Spleen (tissue), 11 donors: ENCODE results near the gene SLC25A41. TPM values are rescaled to one million over a fixed set of nuclear protein-coding genes. Genes with fewer than 3 reads are reported as not detected.

Experiments used
- DNase-seq: peaks from one replicate; pipeline ENCODE4 v3.0.0-alpha.2; 2020
- H3K27ac ChIP-seq, 8 donors: fragments of 200-600 bp; sonication (generic) in 7 of 8; 1 replicate in 4 of 8; 2 replicates in 4 of 8; pipeline versions ENCODE4 v1.5.0 to v1.8.0; 2016 to 2021; ENCODE audit warnings: inconsistent platforms in 4 of 8, mild to moderate bottlenecking in 4 of 8, moderate library complexity in 1 of 8
- H3K27me3 ChIP-seq, 7 donors: fragments of 200-600 bp; sonication (generic) in 6 of 7; replicated peaks in 1 of 7; 1 replicate in 4 of 7; 2 replicates in 3 of 7; pipeline versions ENCODE4 v1.5.0 to v1.8.0; 2016 to 2021; ENCODE audit warnings: inconsistent platforms in 3 of 7, mild to moderate bottlenecking in 1 of 7
- H3K36me3 ChIP-seq, 6 donors: fragments of 200-600 bp; sonication (generic) in 5 of 6; 1 replicate in 4 of 6; 2 replicates in 2 of 6; pipeline versions ENCODE4 v1.5.0 to v1.8.0; 2016 to 2021; ENCODE audit warnings: inconsistent platforms in 2 of 6
- H3K4me1 ChIP-seq, 6 donors: fragments of 200-600 bp; sonication (generic) in 5 of 6; 1 replicate in 3 of 6; 2 replicates in 3 of 6; pipeline versions ENCODE4 v1.5.0 to v1.8.0; 2016 to 2021; ENCODE audit warnings: inconsistent platforms in 3 of 6
- H3K4me3 ChIP-seq, 8 donors: fragments of 200-600 bp; sonication (generic) in 7 of 8; 1 replicate in 4 of 8; 2 replicates in 4 of 8; pipeline versions ENCODE4 v1.5.0 to v1.8.0; 2016 to 2021; ENCODE audit warnings: inconsistent platforms in 4 of 8, mild to moderate bottlenecking in 4 of 8, moderate library complexity in 2 of 8
- H3K9me3 ChIP-seq, 8 donors: fragments of 200-600 bp; sonication (generic) in 7 of 8; 1 replicate in 4 of 8; 2 replicates in 4 of 8; pipeline versions ENCODE4 v1.5.0 to v1.8.0; 2016 to 2021; ENCODE audit warnings: inconsistent platforms in 4 of 8
- CTCF ChIP-seq, 11 experiments: fragments of 200-600 bp in 7 of 11; fragments of 450-650 bp in 4 of 11; sonication (generic) in 4 of 11; IDR thresholded peaks in 8 of 11; conservative IDR thresholded peaks in 3 of 11; 1 replicate in 7 of 11; 2 replicates in 4 of 11; pipeline versions ENCODE4 v1.4.0 to v1.8.0; 2016 to 2021; ENCODE audit warnings: antibody characterized with exemption in 11 of 11, inconsistent platforms in 4 of 11, mild to moderate bottlenecking in 1 of 11
- POLR2A ChIP-seq, 3 donors: fragments of 450-650 bp; IDR thresholded peaks; one replicate each; pipeline ENCODE4 v1.5.1; 2017; ENCODE audit warnings: antibody characterized with exemption in 3 of 3, mild to moderate bottlenecking in 1 of 3
- POLR2AphosphoS5 ChIP-seq, 3 donors: sonication (generic); formaldehyde crosslinking; IDR thresholded peaks; one replicate each; pipeline ENCODE4 v1.5.1; 2017; ENCODE audit warnings: antibody characterized with exemption in 3 of 3
- WGBS, 5 donors: extraction: QIAGEN DNeasy Blood & Tissue Kit in 3 of 5; methylation state at CpG; one replicate each; pipeline versions ENCODE4 v1.1.5 to v1.1.7; 2013 to 2018; 5-methylcytosine and 5-hydroxymethylcytosine counted together
- intact Hi-C: fragments of 100-400 bp; cut with DNase I; formaldehyde crosslinking; loops from one replicate; pipeline ENCODE4 v1.15.0; 2023; ENCODE audit warnings: low total_unique reads
- polyA plus RNA-seq, 3 donors: library from polyadenylated mRNA; stranded (reverse); fragments of 200-250 nt; gene quantifications; one replicate each; pipeline ENCODE4 v1.2.1, GENCODE V29; 2013
- total RNA-seq, 7 donors: library from RNA; depleted of rRNA in 3 of 7; stranded (reverse); fragments of >200 nt in 3 of 7; fragmentation: NEBNext Ultra II Directional in 4 of 7; extraction: Animal tissue kit (Norgen Biotek cat#: 25700) in 4 of 7; gene quantifications; one replicate each; pipeline versions ENCODE4 v1.1.0 to v1.2.1, GENCODE V29; 2016 to 2021
- donor health status: healthy with polysubstance abuse.
- donor health status: DM: no; HTN: no; CAD: no; lungs with moderate emphysema.
- donor health status: DM: no; HTN: no; CAD: no.
- donor health status: Bipolar disorder and iron deficiency.
- donor health status: healthy.
- donor health status: DM: no; HTN: no; CAD: no.
- donor health status: DM: yes; HTN: yes; CAD: no.

The SLC25A41 gene
- total and polyA plus RNA-seq, 10 donors = 0.18 to 0.77 (median 0.46) TPM; not detected in 6

- 92 to 94% (median 93%) methylated on average over 39 to 47 of the region's 47 CpGs for WGBS, 5 donors
- H3K9me3 ChIP-seq = no peaks in the 10 kb centered on the region
These were observed 18.6 kb downstream of the SLC25A41 start for GRCh38 chr19:6414793-6415590.

GRCh38 chr19:6413721-6414643 lies 19.6 kb downstream of the SLC25A41 start:
- Histone ChIP-seq H3K36me3 (peaks cover 3 to 64% (median 55%) of the 10 kb centered on the region in 6 donors), H3K4me1 (peaks cover 0 to 5% (median 0%) of the 10 kb centered on the region in 6 donors), H3K4me3 (no peak overlapping the region), H3K9me3 (no peaks in the 10 kb centered on the region), H3K27ac (peak overlapping the region in 4 of 8 donors; percentile 18 to 51 (median 50)), H3K27me3 (no peaks in the 10 kb centered on the region)
- 84 to 91% (median 86%) methylated on average over 41 to 42 of the region's 42 CpGs for WGBS, 5 donors
- no peak for TF ChIP-seq CTCF (IDR thresholded peaks at IDR 0.05 in 8 of 11, conservative IDR thresholded peaks at IDR 0.05 in 3 of 11)
- TF ChIP-seq POLR2AphosphoS5 (IDR thresholded peaks at IDR 0.05) = peak in 2 of 3 donors; percentile 17 to 55
- no peak for DNase-seq
- intact Hi-C loops = no loop called here

More at GRCh38 chr19:6414793-6415590, 18.6 kb downstream of the SLC25A41 start:
- peaks cover 3 to 74% (median 65%) of the 10 kb centered on the region in 6 donors for H3K36me3 ChIP-seq
- no peaks in the 10 kb centered on the region for H3K27me3 ChIP-seq
- H3K4me3 ChIP-seq = no peak overlapping the region
- no peak overlapping the region for H3K27ac ChIP-seq
- intact Hi-C loops = no loop called here
- peaks cover 0 to 11% (median 0%) of the 10 kb centered on the region in 6 donors for H3K4me1 ChIP-seq
- no peak for DNase-seq
- peak in 1 of 3 donors; percentile 10 for TF ChIP-seq POLR2AphosphoS5 (IDR thresholded peaks at IDR 0.05)
- no peak for TF ChIP-seq CTCF (IDR thresholded peaks at IDR 0.05 in 8 of 11, conservative IDR thresholded peaks at IDR 0.05 in 3 of 11)
- TF ChIP-seq POLR2A (IDR thresholded peaks at IDR 0.05) = no peak

- no peaks in the 10 kb centered on the region for H3K9me3 ChIP-seq
- WGBS, 5 donors = 75 to 85% (median 77%) methylated on average over 10 of the region's 10 CpGs
- H3K4me3 ChIP-seq = no peak overlapping the region
- TF ChIP-seq POLR2A (IDR thresholded peaks at IDR 0.05) = no peak
- TF ChIP-seq POLR2AphosphoS5 (IDR thresholded peaks at IDR 0.05) = no peak
- no peak for TF ChIP-seq CTCF (IDR thresholded peaks at IDR 0.05 in 8 of 11, conservative IDR thresholded peaks at IDR 0.05 in 3 of 11)
- peaks cover 3 to 57% (median 48%) of the 10 kb centered on the region in 6 donors for H3K36me3 ChIP-seq
- peaks cover 0 to 5% (median 0%) of the 10 kb centered on the region in 6 donors for H3K4me1 ChIP-seq
- H3K27ac ChIP-seq = peak overlapping the region in 4 of 8 donors; percentile 18 to 51 (median 50)
- intact Hi-C loops = no loop called here
- no peaks in the 10 kb centered on the region for H3K27me3 ChIP-seq
- DNase-seq = no peak
These were observed 20.3 kb downstream of the SLC25A41 start for GRCh38 chr19:6413291-6413690.
